AG09309 (cell line): Measurements from ENCODE around the gene UBR4.

ENCODE experiments used
- DNase-seq: peaks from one replicate; pipeline ENCODE4 v3.0.0-alpha.2; 2010; ENCODE audit warnings: low read depth
- H3K4me3 ChIP-seq: 2 replicates; pipeline ENCODE4 v1.5.1; 2011; ENCODE audit warnings: mild to moderate bottlenecking, low read depth, low read length, moderate library complexity; ENCODE audit not compliant: control insufficient read depth
- TF ChIP-seq, protein P1 (sequence below): IDR thresholded peaks from 2 replicates; pipeline ENCODE4 v1.5.1; 2011; ENCODE audit warnings: mild to moderate bottlenecking, low read depth, low read length, inconsistent platforms; ENCODE audit not compliant: insufficient read depth, control insufficient read depth; ENCODE audit errors: missing control alignments

UBR4 gene

DNA sequence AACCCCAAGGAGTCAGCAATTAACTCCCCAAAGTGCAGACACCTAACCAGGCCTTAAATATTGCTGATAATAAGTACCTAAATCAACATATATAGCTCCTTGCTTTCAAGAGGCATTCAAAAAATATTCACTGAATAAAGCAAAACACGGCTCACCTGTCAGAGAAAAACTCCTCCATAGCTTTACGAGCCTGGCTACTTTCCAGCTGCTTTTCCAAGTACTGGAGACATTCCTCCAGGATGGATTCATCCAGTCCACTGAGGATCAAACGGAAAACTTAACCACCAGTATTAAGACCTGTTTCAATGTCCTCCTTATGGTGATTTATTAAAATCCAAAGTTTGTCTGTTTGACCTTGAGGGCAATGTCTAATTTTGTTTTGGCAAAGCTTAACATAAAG is 44.6 kb downstream of the UBR4 start:
- TF ChIP-seq, protein P1, sequence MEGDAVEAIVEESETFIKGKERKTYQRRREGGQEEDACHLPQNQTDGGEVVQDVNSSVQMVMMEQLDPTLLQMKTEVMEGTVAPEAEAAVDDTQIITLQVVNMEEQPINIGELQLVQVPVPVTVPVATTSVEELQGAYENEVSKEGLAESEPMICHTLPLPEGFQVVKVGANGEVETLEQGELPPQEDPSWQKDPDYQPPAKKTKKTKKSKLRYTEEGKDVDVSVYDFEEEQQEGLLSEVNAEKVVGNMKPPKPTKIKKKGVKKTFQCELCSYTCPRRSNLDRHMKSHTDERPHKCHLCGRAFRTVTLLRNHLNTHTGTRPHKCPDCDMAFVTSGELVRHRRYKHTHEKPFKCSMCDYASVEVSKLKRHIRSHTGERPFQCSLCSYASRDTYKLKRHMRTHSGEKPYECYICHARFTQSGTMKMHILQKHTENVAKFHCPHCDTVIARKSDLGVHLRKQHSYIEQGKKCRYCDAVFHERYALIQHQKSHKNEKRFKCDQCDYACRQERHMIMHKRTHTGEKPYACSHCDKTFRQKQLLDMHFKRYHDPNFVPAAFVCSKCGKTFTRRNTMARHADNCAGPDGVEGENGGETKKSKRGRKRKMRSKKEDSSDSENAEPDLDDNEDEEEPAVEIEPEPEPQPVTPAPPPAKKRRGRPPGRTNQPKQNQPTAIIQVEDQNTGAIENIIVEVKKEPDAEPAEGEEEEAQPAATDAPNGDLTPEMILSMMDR: no peak
- H3K4me3 ChIP-seq: no peak overlapping the region
- DNase-seq: no peak

- DNase-seq: no peak
- H3K4me3 ChIP-seq: no peak overlapping the region
Measured at GRCh38 chr1:19164274-19165015, 45.6 kb downstream of the UBR4 start.

DNA sequence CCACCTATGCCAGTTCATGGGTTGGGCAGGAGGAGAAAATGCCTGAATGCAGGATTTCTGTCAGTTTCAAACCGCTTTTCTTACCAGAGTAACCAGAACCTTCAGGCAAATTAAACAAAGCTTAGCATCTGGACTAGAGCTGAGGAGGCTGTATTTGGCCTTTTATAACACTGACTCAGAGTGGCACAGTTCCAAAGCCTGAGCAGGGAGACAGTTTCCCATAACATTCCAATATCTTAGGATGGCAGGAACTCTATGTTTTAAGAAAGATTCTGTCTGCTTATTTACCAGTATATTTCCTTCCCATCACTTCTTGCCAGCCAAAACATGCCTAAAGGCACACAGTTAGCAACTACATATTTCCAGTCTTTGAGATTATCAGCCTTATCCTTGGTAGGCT is 46.8 kb downstream of the UBR4 start:
- H3K4me3 ChIP-seq: no peak overlapping the region
- DNase-seq: peak; percentile 86
- TF ChIP-seq, protein P1: no peak

More at GRCh38 chr1:19164274-19165015, 45.6 kb downstream of the UBR4 start:
- TF ChIP-seq, protein P1: no peak

DNA sequence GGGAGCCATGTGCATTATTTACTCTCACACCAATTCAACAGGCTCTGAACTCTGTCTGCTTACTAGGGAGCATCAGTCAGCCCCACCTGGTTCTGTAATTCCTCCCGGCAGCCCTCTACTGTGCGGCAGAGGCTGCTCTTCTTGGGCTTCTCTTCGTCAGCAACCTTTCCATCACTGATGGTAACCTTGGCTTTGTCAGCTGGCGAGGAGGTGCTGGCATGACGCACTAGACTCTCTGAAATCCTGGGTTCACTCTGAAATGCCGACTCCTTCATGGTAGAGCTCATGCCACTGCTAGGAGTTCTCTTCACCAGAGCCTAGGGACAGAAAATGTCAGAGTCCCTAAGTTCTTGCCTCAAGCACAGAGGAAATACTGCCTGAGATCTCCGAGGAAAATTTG is 49.2 kb downstream of the UBR4 start:
- TF ChIP-seq, protein P1: no peak
- H3K4me3 ChIP-seq: no peak overlapping the region
- DNase-seq: no peak

- TF ChIP-seq, protein P1: no peak
- no peak for DNase-seq
- H3K4me3 ChIP-seq: no peak overlapping the region
Measured at GRCh38 chr1:19157653-19158052, 52.4 kb downstream of the UBR4 start.

GRCh38 chr1:19156676-19157075 is 53.4 kb downstream of the UBR4 start:
- H3K4me3 ChIP-seq: no peak overlapping the region
- TF ChIP-seq, protein P1: no peak
- no peak for DNase-seq

GRCh38 chr1:19154876-19155275 is 55.2 kb downstream of the UBR4 start:
- TF ChIP-seq, protein P1: no peak
- no peak overlapping the region for H3K4me3 ChIP-seq
- DNase-seq: no peak
